H9 (cell line): Measurements from ENCODE around the gene CEP89. TPM values are rescaled to one million over a fixed set of nuclear protein-coding genes. Genes with fewer than 3 reads are reported as not detected.

Source experiments
- DNase-seq: peaks from one replicate; pipeline ENCODE4 v3.0.0-alpha.2; 2017
- H2AFZ ChIP-seq: one replicate; pipeline ENCODE4 v1.6.1; 2013; ENCODE audit warnings: mild to moderate bottlenecking, low read length, control low read depth, moderate library complexity
- H2AK5ac ChIP-seq: 2 replicates; pipeline ENCODE4 v1.6.1; 2013; ENCODE audit warnings: low read length, control low read depth, mixed read lengths; ENCODE audit not compliant: insufficient read length
- H2BK120ac ChIP-seq: one replicate; pipeline ENCODE4 v1.6.1; 2013; ENCODE audit warnings: low read depth, mild to moderate bottlenecking, low read length, control low read depth, inconsistent platforms; ENCODE audit not compliant: poor library complexity, severe bottlenecking
- H2BK12ac ChIP-seq: 2 replicates; pipeline ENCODE4 v1.6.1; 2013; ENCODE audit warnings: low read length, control low read depth, mixed read lengths, low read depth; ENCODE audit not compliant: insufficient read length
- H2BK15ac ChIP-seq: 2 replicates; pipeline ENCODE4 v1.6.1; 2013; ENCODE audit warnings: low read depth, low read length, control low read depth
- H2BK20ac ChIP-seq: one replicate; pipeline ENCODE4 v1.6.1; 2013; ENCODE audit warnings: low read depth, mild to moderate bottlenecking, low read length, control low read depth, inconsistent platforms; ENCODE audit not compliant: poor library complexity, severe bottlenecking
- H2BK5ac ChIP-seq: 2 replicates; pipeline ENCODE4 v1.6.1; 2013; ENCODE audit warnings: low read length, control low read depth, mixed read lengths; ENCODE audit not compliant: insufficient read length
- H3K14ac ChIP-seq: 2 replicates; pipeline ENCODE4 v1.6.1; 2013; ENCODE audit warnings: low read length, control low read depth; ENCODE audit not compliant: insufficient read depth
- H3K18ac ChIP-seq: 2 replicates; pipeline ENCODE4 v1.6.1; 2013; ENCODE audit warnings: low read depth, mild to moderate bottlenecking, mixed read lengths, low read length, control low read depth; ENCODE audit not compliant: insufficient read length
- H3K23ac ChIP-seq: 2 replicates; pipeline ENCODE4 v1.6.1; 2013; ENCODE audit warnings: low read length, control low read depth, mixed read lengths, low read depth; ENCODE audit not compliant: insufficient read length
- H3K23me2 ChIP-seq: 2 replicates; pipeline ENCODE4 v1.6.1; 2013; ENCODE audit warnings: low read depth, mild to moderate bottlenecking, mixed read lengths, low read length, control low read depth; ENCODE audit not compliant: insufficient read length, poor library complexity, severe bottlenecking
- H3K27ac ChIP-seq: 2 replicates; pipeline ENCODE4 v1.5.1; 2013; ENCODE audit warnings: low read length, control low read depth, mixed read lengths, low read depth; ENCODE audit not compliant: insufficient read length
- H3K27me3 ChIP-seq: 2 replicates; pipeline ENCODE4 v1.6.1; 2013; ENCODE audit warnings: low read length, control low read depth, inconsistent platforms; ENCODE audit not compliant: insufficient read depth
- H3K4ac ChIP-seq: 2 replicates; pipeline ENCODE4 v1.6.1; 2013; ENCODE audit warnings: low read depth, mild to moderate bottlenecking, control low read depth, inconsistent platforms, low read length, moderate library complexity
- H3K4me1 ChIP-seq: 2 replicates; pipeline ENCODE4 v1.6.1; 2013; ENCODE audit warnings: low read length, control low read depth, inconsistent platforms; ENCODE audit not compliant: insufficient read depth
- H3K4me2 ChIP-seq: 2 replicates; pipeline ENCODE4 v1.6.1; 2013; ENCODE audit warnings: low read length, control low read depth, mixed read lengths; ENCODE audit not compliant: insufficient read length, insufficient read depth
- H3K56ac ChIP-seq: 2 replicates; pipeline ENCODE4 v1.6.1; 2013; ENCODE audit warnings: low read depth, mild to moderate bottlenecking, mixed read lengths, low read length, control low read depth; ENCODE audit not compliant: insufficient read length
- H3K79me1 ChIP-seq: 2 replicates; pipeline ENCODE4 v1.6.1; 2013; ENCODE audit warnings: low read depth, mild to moderate bottlenecking, moderate library complexity, low read length, control low read depth, inconsistent platforms; ENCODE audit not compliant: insufficient read depth, poor library complexity, severe bottlenecking
- H3K79me2 ChIP-seq: 2 replicates; pipeline ENCODE4 v1.6.1; 2013; ENCODE audit warnings: low read length, control low read depth, inconsistent platforms; ENCODE audit not compliant: insufficient read depth
- H3K9ac ChIP-seq: 2 replicates; pipeline ENCODE4 v1.6.1; 2013; ENCODE audit warnings: low read length, control low read depth, mixed read lengths; ENCODE audit not compliant: insufficient read length; ENCODE audit errors: extremely low read depth
- H3K9me3 ChIP-seq: one replicate; pipeline ENCODE4 v1.6.1; 2013; ENCODE audit warnings: low read depth, low read length, inconsistent platforms; ENCODE audit not compliant: control insufficient read depth
- H3T11ph ChIP-seq: one replicate; pipeline ENCODE4 v1.6.1; 2013; ENCODE audit warnings: mild to moderate bottlenecking, low read length, control low read depth, inconsistent platforms
- H4K20me1 ChIP-seq: one replicate; pipeline ENCODE4 v1.6.1; 2013; ENCODE audit not compliant: control insufficient read depth, insufficient read length, insufficient read depth
- H4K5ac ChIP-seq: 2 replicates; pipeline ENCODE4 v1.6.1; 2013; ENCODE audit warnings: low read depth, mild to moderate bottlenecking, mixed read lengths, low read length, control low read depth; ENCODE audit not compliant: insufficient read length
- H4K8ac ChIP-seq: replicated peaks from 2 replicates; pipeline ENCODE4 v1.6.1; 2013; ENCODE audit warnings: low read length, control low read depth, mixed read lengths, low read depth; ENCODE audit not compliant: insufficient read length
- H4K91ac ChIP-seq: 2 replicates; pipeline ENCODE4 v1.6.1; 2013; ENCODE audit warnings: low read depth, mild to moderate bottlenecking, moderate library complexity, mixed read lengths, low read length, control low read depth; ENCODE audit not compliant: insufficient read length
- H3K27ac Mint-ChIP-seq, 3 experiments: 2 replicates in 2 of 3; 3 replicates in 1 of 3; pipeline ENCODE4 v1.8.0; 2020 to 2021; ENCODE audit warnings: mixed read lengths in 3 of 3, mild to moderate bottlenecking in 1 of 3, moderate library complexity in 1 of 3
- H3K27me3 Mint-ChIP-seq: 2 replicates; pipeline ENCODE4 v1.8.0; 2021; ENCODE audit warnings: low read depth, mild to moderate bottlenecking, moderate library complexity, mixed read lengths
- H3K36me3 Mint-ChIP-seq, 3 experiments: 2 replicates in 2 of 3; 3 replicates in 1 of 3; pipeline ENCODE4 v1.8.0; 2020 to 2021; ENCODE audit warnings: low read depth in 3 of 3, mixed read lengths in 3 of 3; ENCODE audit not compliant: insufficient read depth in 1 of 3
- H3K4me1 Mint-ChIP-seq, 2 experiments: 2 replicates each; pipeline ENCODE4 v1.8.0; 2020; ENCODE audit warnings: mixed read lengths in 2 of 2
- H3K4me3 Mint-ChIP-seq, 2 experiments: 2 replicates in 1 of 2; 3 replicates in 1 of 2; pipeline ENCODE4 v1.8.0; 2020 to 2021; ENCODE audit warnings: mild to moderate bottlenecking in 2 of 2, mixed read lengths in 2 of 2, moderate library complexity in 1 of 2
- H3K9me3 Mint-ChIP-seq, 2 experiments: 2 replicates in 1 of 2; 3 replicates in 1 of 2; pipeline ENCODE4 v1.8.0; 2020; ENCODE audit warnings: mild to moderate bottlenecking in 2 of 2, mixed read lengths in 2 of 2, moderate library complexity in 1 of 2
- CTCF ChIP-seq: fragments of 200-600 bp; sonication (generic); conservative IDR thresholded peaks from 3 replicates; pipeline ENCODE4 v1.8.0; 2021; ENCODE audit warnings: antibody characterized with exemption, mild to moderate bottlenecking
- WGBS: extraction: QIAGEN DNeasy Blood & Tissue Kit; methylation state at CpG from one replicate; pipeline ENCODE4 v1.1.7; 2013; ENCODE audit warnings: missing lambda C conversion rate, low lambda C conversion rate, mixed read lengths; ENCODE audit not compliant: insufficient read length; ENCODE audit errors: extremely low coverage; 5-methylcytosine and 5-hydroxymethylcytosine counted together
- total RNA-seq: library from RNA; stranded (reverse); gene quantifications from 2 replicates; pipeline ENCODE4 v1.2.1, GENCODE V29; 2021

Gene CEP89
- total RNA-seq, 1 experiment from 2014 or later = 22.1 TPM

- no peaks in the 10 kb centered on the region for H3K79me2 ChIP-seq
- no peaks in the 10 kb centered on the region for H3K79me1 ChIP-seq
- TF ChIP-seq CTCF = no peak
- Mint-ChIP-seq H3K36me3 (peaks cover 17 to 27% (median 21%) of the 10 kb centered on the region in 3 experiments), H3K27ac (peak overlapping the region in 2 of 3 experiments; percentile 68 to 83; a peak in 2 of 7 replicates), H3K9me3 (peaks cover 15% of the 10 kb centered on the region in 2 experiments), H3K4me1 (peaks cover 2 to 7% of the 10 kb centered on the region in 2 experiments; a peak in 1 of 4 replicates), H3K27me3 (no peaks in the 10 kb centered on the region; the same call in 1 of the 2 replicates), H3K4me3 (no peak overlapping the region; a peak in 1 of 5 replicates)
- H3K23me2 ChIP-seq = no peaks in the 10 kb centered on the region
- H3K4me2 ChIP-seq = no peak overlapping the region
- no peaks in the 10 kb centered on the region for H3K9me3 ChIP-seq
- no peak overlapping the region for H3K18ac ChIP-seq
- no peaks in the 10 kb centered on the region for H4K20me1 ChIP-seq
- no peaks in the 10 kb centered on the region; the same call in 1 of the 2 replicates for H3K27me3 ChIP-seq
- H3T11ph ChIP-seq = no peak overlapping the region
- H2BK120ac ChIP-seq = no peak overlapping the region
- WGBS = no CpG with 5 or more reads among the region's 13 CpGs
- H4K5ac ChIP-seq = no peak overlapping the region
- H2BK20ac ChIP-seq = no peak overlapping the region
- no peak overlapping the region for H3K9ac ChIP-seq
- no peak overlapping the region for H3K23ac ChIP-seq
- H3K27ac ChIP-seq = no peak overlapping the region
- H3K14ac ChIP-seq = 0 out of 2 replicates have a peak overlapping the region, but pooled peaks have one; percentile 65
- H2BK5ac ChIP-seq = no peak overlapping the region
- no peak overlapping the region for H4K91ac ChIP-seq
- no peak overlapping the region for H3K56ac ChIP-seq
- H2BK12ac ChIP-seq = no peak overlapping the region
- H2BK15ac ChIP-seq = no peak overlapping the region
- H2AFZ ChIP-seq = no peak overlapping the region
- no peaks in the 10 kb centered on the region for H3K4me1 ChIP-seq
- no peak overlapping the region for H2AK5ac ChIP-seq
- H4K8ac ChIP-seq = no peak overlapping the region
- no peak overlapping the region for H3K4ac ChIP-seq
- no peak for DNase-seq
Observed at GRCh38 chr19:32890326-32890725, 81.4 kb downstream of the CEP89 start.
